NCI-H82 treated with DMSO at 0.1 percent for 48 hours (cell line): Measurements from ENCODE around the gene PHLDB1.

Experiments used
- DNase-seq: peaks from one replicate; lab custom pipeline; 2025; ENCODE audit not compliant: unreplicated experiment; lab: John Stamatoyannopoulos, UW

The PHLDB1 gene

GRCh38 chr11:118638726-118639125 is 31.3 kb downstream of the PHLDB1 start:
- no peak for DNase-seq

DNA sequence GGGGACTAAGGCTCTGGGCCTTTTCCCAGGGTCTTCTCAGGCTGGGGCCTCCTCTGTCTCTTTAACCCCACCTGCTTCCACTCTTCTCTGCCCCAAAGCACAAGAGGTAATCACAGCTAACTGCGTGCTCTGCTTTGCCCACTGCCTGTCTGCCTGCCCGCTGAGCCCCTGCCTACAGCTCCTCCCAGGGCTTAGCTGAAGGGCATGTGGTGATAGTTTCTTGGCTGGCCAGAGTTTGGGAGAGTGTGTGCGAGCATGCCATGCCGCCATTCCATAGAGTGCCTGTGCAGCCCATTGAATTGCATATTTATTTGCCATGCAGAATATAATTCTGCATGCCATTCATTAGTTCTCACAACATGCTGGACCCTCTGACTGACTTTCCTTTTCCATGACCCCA is 32.5 kb downstream of the PHLDB1 start:
- DNase-seq: no peak

DNA sequence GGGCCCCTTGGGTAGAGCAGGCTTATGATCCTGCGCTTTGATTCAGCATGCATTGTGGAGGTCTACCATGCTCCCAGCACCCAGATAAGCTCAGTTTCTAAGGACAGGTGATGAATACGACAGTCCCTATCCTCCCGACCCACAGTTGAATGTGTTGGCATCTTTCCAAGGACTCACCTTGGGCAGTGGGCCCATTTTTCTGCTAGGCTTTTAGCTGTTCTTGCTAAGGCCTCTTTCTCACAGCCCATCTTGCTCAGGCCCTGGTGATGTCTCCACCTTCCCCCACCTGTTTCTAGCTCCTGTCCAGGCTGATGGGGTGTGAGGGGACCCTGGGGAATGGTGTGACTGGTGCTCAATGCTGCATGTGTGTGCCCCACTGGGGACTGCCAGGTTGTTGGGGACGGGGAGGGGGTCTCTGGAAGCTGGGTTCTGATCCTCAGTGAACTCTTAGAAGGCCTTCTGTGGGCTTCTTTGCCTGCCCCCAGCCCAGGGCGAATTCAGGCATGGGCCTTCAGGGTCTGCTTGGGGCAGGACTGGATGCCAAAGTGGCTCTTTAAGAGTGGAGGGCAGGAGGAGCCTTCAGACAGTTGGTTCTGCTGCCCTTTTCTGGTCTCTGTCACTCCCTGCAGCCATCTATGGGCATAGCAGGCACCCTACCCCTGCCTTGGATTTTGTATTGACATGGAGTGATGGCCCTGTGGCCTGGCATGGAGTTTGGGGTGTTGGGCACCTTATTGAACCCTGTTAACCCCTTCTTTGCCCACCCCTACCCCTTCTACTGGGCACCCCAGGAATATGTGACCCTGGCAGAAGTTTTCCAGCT is 33.1 kb downstream of the PHLDB1 start:
- no peak for DNase-seq

- no peak for DNase-seq
These were observed 34.1 kb downstream of the PHLDB1 start for GRCh38 chr11:118641397-118642019.

DNA sequence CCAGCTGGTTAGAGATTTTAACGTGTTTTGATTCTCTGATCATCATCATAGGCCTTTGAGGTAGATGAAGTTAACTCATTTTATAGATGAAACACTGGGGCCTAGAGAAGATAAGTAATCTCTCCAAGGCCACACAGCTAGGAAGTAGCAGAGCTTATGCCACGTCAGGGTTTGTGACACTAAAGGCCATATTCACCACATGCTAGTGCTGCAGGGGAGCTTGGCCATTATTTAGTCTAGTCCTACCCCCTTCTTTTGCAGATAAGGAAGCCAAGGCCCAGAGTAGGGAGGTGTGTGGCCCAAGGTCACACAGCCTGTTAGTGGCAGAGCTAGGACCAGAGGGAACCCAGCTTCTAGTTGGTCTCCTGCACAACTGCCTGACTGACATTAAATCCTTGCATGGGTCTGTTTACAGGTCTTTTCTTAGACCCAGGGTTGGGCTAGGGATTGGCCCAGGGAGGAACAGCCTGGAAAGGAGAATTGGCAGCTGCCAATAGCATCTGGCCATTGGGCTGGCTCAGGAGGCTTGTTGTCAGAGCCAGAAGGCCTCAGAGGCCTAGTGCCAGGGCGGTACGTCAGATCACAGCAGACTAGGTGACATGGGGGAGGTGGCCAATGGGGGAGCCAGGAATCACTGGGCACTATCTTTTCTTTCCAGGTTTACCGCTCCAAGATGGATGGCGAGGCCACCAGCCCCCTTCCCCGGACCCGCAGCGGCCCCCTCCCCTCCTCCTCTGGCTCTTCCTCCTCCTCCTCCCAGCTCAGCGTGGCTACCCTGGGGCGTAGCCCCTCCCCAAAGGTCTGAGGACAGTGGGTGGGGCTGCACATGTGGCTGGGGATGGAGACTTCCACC is 36.0 kb downstream of the PHLDB1 start:
- no peak for DNase-seq

DNA sequence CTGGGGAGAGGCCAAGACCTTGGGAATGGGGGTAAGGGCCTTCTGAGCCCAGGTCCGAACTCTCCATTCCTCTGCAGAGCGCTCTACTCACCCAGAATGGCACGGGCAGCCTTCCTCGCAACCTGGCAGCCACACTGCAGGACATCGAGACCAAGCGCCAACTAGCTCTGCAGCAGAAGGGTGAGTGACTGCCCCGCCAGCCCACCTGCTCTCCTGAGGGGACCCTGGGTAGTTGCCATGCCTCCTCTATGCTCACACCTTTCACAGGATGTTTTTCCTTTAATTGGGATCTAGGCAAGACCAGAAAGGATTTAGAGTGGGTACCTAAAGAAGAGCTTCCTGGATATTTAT is 36.6 kb downstream of the PHLDB1 start:
- no peak for DNase-seq

DNA sequence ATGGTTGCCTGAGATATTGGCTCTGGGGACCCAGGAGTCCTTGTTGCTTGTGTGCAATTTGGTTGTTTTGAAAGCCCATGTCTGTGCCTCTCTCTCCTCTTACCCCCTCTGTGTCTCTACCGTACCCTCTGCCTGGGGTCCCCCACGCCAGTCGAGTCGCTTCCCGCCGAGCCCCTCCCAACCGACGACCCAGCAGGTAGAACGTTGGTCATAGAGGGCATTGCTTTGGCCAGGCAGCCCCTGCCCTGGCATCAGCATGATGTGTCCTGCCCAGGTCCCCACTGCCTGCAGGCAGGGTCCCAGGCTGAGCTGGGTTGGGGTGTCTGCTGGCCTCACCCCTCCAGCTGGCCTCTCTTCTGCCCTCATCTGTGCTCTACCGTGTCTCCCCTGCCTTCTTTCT is 37.1 kb downstream of the PHLDB1 start:
- no peak for DNase-seq

DNA sequence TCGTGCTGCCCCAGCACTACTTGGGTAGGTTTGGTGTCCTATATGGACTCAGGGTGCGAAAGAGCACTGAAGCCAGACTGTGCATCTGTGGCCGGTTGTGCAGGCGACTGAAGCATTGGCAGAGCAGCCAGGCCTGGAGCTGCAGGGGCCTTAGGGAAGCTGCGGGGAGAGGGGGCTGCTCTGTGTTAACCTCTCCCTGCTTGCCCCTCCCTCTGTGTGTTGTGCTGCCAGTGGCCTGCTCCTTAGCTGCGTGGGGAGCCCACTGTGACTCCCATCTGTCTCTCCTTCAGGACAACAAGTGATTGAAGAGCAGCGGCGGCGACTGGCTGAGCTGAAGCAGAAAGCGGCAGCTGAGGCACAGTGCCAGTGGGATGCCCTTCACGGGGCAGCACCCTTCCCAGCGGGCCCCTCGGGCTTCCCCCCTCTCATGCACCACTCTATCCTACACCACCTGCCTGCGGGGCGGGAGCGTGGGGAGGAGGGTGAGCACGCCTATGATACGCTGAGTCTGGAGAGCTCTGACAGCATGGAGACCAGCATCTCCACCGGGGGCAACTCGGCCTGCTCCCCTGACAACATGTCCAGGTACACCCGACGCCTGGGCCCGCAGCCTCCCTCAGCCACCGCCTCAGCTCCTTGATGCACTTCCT is 37.8 kb downstream of the PHLDB1 start:
- DNase-seq: no peak

- no peak for DNase-seq
These were observed 39.0 kb downstream of the PHLDB1 start for GRCh38 chr11:118646393-118646792.

DNA sequence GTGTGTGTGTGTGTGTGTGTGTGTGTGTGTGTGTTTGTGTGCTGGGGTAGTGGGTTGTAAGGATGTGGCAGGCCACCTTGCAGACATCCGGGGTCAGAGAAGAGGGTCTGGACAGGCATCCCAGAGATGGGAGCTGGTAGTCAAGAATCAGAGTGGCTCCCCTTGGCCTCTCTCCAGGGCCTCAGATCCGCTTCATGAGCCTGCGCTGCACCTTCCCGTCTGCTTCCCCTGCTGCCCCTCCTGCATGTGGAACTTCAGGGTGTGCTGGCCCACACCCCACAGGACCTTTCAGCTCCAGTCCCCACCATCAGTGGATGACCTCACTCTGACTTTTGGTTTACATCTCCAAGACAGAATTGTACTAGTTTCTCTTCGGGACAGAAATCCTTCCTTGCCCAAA is 40.9 kb downstream of the PHLDB1 start:
- no peak for DNase-seq

DNA sequence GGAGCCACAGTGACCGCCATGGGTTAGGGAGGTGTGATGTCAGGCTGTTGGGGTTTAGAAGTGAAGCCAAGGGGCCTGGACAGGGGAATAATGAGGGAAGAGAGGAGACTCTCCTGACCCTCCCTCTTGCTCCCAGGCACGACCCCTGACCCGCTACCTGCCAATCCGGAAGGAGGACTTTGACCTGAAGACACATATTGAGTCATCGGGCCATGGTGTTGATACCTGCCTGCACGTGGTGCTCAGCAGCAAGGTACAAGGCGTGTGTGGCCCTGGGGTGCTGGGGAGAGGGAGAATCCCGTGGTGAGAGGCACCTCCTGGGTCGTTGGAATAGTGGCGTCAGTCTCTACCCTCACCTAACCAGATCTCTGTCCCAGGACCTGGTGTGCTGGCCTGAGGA is 42.5 kb downstream of the PHLDB1 start:
- DNase-seq: no peak

- DNase-seq: no peak
These were observed 43.0 kb downstream of the PHLDB1 start for GRCh38 chr11:118650366-118650765.

GRCh38 chr11:118651820-118652219 is 44.4 kb downstream of the PHLDB1 start:
- DNase-seq: no peak

GRCh38 chr11:118652681-118653181 is 45.3 kb downstream of the PHLDB1 start:
- no peak for DNase-seq

DNA sequence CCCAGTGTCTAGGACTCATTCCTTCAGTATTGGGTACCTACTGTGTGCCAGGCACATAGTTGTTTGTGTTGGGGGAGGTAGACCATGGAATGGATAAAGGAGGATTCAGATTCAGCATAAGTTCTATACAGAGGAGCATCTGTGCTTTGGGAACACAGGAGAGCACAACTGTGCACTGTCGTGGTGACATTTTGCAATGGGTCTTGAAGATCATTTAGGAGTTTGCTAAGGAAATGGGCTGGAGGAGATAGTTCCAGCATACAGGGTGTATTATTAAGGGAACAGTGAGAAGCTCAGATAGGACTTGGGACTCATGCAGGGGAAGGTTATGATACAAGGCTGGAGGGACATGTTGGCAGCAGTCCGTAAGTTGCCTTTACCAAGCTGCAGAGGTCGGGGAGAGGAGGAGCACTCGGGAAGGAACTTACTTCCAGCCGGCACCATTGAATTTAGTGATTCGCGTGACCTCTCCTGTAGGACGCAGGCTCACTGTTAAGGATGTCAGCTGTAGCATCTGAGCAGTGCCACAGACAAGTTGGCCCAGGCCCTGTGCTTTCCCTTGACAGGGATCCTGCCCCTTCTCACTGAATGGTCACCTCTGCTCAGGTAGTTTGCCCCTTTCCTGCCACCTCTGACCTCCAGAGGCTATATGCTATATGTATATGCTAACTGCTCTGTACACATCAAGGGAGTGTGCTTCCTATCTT is 46.4 kb downstream of the PHLDB1 start:
- DNase-seq: no peak

GRCh38 chr11:118655486-118656190 is 48.2 kb downstream of the PHLDB1 start:
- no peak for DNase-seq

- DNase-seq: no peak
These were observed 49.2 kb downstream of the PHLDB1 start for GRCh38 chr11:118656563-118657165.

- no peak for DNase-seq
These were observed 49.8 kb downstream of the PHLDB1 start for GRCh38 chr11:118657238-118657637.

DNA sequence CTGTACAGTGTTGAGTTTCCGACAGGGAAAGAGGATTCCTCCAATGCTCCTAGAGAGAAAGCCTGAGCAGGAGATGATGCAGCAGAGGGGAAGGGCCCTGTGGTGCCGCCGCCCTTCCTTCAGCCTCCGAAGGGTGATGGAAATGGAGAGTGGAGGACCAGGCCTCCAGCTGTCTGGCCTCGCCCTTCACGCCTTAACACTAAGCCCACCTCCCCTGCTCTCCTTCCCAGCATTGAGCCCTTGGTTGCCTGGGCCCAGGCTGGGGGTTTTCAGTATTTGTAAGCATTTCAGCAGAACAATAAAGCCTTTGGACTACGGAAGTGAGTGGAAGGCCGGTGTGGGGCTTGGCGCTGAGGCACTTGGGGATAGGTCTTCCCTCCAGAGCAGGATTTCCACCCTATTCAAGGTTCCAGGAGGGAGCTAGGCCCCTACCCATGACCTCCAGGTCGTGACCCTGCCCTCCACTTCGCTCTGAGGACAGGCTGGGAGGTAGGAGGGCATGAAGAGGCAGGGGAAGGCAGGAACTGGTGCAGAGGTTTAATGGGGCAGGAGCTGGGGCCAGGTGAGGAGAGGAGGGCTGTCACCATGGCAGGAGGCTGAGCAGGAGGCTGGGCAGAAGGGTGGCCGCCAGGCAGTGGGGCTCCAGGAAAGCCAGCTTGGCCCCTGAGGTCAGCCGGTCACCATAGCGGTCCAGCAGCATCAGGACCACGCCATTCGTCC is 50.5 kb downstream of the PHLDB1 start:
- DNase-seq: no peak
